Activated CD8-positive, alpha-beta memory T cell treated with anti-CD3 and anti-CD28 coated beads, Interleukin-2, amount 10 ng/mL, durations not matched to agents 7 days and 5 days (primary cell): Measurements from ENCODE around the gene PHOSPHO2. TPM values are rescaled to one million over a fixed set of nuclear protein-coding genes. Genes with fewer than 3 reads are reported as not detected.

Experiments used
- ATAC-seq: fragments of 150-1000 bp; cut with Tn5 transposase; one replicate; pipeline ENCODE4 v1.10.0; 2021; ENCODE audit warnings: moderate library complexity
- CTCF ChIA-PET: fragments of 350-600 bp; sonication (Branson Sonifier 250); formaldehyde crosslinking; loops from one replicate; lab custom pipeline; 2021; ENCODE audit warnings: antibody characterized with exemption; lab: Charles Lee
- DNase-seq: peaks from one replicate; pipeline ENCODE4 v3.0.0-alpha.2; 2020
- H3K27ac Mint-ChIP-seq: one replicate; pipeline ENCODE4 v1.8.0; 2021; ENCODE audit warnings: mild to moderate bottlenecking, mixed read lengths
- H3K27me3 Mint-ChIP-seq: one replicate; pipeline ENCODE4 v1.8.0; 2021; ENCODE audit warnings: mixed read lengths
- H3K36me3 Mint-ChIP-seq: one replicate; pipeline ENCODE4 v1.8.0; 2021; ENCODE audit warnings: mild to moderate bottlenecking, mixed read lengths
- H3K4me1 Mint-ChIP-seq: one replicate; pipeline ENCODE4 v1.8.0; 2021; ENCODE audit warnings: mixed read lengths
- H3K4me3 Mint-ChIP-seq: one replicate; pipeline ENCODE4 v1.8.0; 2021; ENCODE audit warnings: mild to moderate bottlenecking, moderate library complexity, mixed read lengths
- H3K9me3 Mint-ChIP-seq: one replicate; pipeline ENCODE4 v1.8.0; 2022; ENCODE audit warnings: low read depth, mixed read lengths
- total RNA-seq, 2 experiments: library from RNA; stranded (reverse); gene quantifications; one replicate each; pipeline ENCODE4 v1.2.3, GENCODE V29; 2021

PHOSPHO2 gene
- total RNA-seq, 2 experiments from 2014 or later: 4.1 to 5.9 TPM

DNA sequence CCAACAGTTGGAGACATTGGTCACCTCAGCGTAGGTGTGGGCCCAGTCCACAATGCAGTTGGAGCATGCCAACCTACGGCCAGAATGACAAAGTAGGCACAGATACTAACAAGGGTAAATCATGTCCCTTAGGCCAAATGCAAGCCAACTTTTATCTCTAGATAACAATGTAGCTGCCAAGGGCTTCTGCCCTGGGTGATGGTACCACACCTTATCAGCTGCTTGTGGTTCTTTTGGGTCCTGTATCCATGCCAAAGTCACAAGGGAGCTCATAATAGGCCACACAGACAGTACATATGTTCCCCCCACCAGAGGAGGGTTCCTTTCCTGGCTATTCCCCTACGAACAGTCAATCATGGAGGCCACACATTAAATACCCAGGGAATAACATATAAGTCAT is 19.1 kb downstream of the PHOSPHO2 start:
- CTCF ChIA-PET: no interaction called here
- Mint-ChIP-seq H3K9me3 (no peaks in the 10 kb centered on the region), H3K36me3 (peaks cover 2% of the 10 kb centered on the region), H3K27ac (no peak overlapping the region), H3K27me3 (no peaks in the 10 kb centered on the region), H3K4me1 (peaks cover 17% of the 10 kb centered on the region), H3K4me3 (no peak overlapping the region)
- DNase-seq (no peak), ATAC-seq (no peak)

DNA sequence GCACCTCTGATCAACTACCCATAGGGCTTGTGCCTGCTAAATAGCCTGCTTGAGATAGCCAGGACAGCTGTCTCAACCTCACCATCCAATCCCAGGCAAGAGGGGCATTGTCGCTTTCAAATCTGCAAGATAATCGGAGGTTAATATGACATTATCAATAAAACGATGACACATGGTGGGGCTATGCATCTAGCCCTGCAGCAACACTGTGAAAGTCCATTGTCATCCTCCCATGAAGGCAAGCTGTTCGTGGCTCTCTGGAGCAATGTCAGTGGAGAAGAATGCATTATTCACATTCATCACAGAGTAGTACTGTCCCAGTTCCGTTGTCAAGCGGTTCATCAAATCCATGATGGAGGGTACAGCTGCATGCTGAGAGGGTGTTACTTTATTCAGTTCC is 20.4 kb downstream of the PHOSPHO2 start:
- H3K4me3 Mint-ChIP-seq: no peak overlapping the region
- peaks cover 2% of the 10 kb centered on the region for H3K36me3 Mint-ChIP-seq
- CTCF ChIA-PET: interaction anchor here (1.2 kb wide), 1 partner anchor 53 kb away, joined by 3 read pairs; no protein-coding TSS in a partner anchor
- H3K27ac Mint-ChIP-seq: no peak overlapping the region
- H3K4me1 Mint-ChIP-seq: peaks cover 25% of the 10 kb centered on the region
- DNase-seq (no peak), ATAC-seq (no peak)
- H3K9me3 Mint-ChIP-seq: no peaks in the 10 kb centered on the region
- no peaks in the 10 kb centered on the region for H3K27me3 Mint-ChIP-seq

DNA sequence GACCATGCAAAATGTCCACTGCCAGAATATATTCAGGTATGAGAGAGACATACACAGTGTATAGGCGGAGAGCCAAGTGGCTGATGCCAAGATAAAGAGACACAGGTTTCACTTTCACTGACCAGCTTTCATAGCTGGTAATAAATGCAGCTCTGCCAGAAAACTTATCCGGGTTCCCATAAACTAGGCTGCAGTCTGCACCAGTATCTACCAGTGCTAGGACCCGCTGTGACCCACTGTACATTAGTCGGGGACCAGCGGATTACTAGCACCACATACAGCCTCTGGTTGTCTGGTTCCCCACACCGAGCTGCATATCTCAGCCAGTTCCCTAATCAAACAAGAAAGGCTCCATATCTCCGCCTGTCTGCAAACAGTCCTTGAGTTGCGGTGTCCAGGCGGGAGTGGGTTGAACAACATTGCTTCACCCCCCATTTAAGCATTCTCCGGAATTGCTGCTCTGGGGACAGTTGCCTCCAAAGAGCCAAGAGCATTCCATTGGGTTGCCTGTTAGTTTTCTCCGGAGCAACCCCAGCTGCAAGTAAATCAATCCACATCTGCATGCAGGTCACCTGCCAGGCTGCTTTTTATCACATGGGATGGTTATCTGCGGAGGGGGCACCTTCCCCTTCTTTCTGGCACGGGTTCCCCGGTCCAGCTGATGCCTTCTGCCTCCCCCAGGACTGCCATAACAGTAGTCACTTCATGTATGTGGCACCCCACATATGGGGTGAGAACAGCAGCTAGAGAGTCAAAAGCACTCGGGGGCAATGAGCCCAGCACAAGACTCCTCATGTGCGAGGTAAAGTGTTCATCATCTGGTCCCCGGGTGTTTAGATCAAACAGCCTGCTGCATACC is 21.3 kb downstream of the PHOSPHO2 start:
- DNase-seq (no peak), ATAC-seq (no peak)
- CTCF ChIA-PET: interaction anchor here (1.0 to 1.2 kb wide), 2 partner anchors 52 to 64 kb away, joined by 3 read pairs; no protein-coding TSS in a partner anchor
- Mint-ChIP-seq H3K36me3 (peaks cover 2% of the 10 kb centered on the region), H3K4me1 (peaks cover 25% of the 10 kb centered on the region), H3K9me3 (no peaks in the 10 kb centered on the region), H3K4me3 (no peak overlapping the region), H3K27me3 (no peaks in the 10 kb centered on the region), H3K27ac (no peak overlapping the region)

DNA sequence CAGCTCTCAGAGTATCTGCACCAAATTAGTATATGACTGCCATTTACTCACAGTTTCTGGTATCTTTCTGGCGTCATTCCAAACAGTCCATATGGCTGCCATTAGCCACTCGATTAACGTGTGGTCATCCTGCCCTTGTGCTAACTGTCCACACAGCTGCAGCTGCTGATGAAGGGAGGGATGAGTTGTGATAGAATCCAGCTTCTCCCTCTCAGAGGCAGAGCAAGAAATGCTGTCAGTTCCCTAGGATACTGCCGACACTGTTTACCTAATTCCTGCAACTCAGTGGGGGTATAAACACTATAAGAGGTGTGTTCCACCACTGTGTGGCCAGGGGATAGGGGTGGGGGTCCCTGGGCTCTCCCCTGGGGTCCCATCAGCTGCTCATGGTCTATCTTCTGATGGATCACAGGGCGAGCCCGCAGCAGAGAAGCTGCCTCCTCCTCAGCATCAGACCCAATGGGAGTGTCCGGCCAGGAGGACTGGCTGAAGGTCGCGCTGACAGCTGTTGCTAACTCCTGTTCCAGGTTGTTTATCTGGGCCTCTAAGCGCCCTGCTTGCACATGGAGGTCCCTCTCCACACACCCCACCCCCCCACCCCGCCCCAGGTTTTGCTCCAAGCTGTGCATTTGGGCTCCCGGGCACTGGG is 22.1 kb downstream of the PHOSPHO2 start:
- no peak overlapping the region for H3K4me3 Mint-ChIP-seq
- H3K27me3 Mint-ChIP-seq: no peaks in the 10 kb centered on the region
- CTCF ChIA-PET: interaction anchor here (1.0 kb wide), 1 partner anchor 63 kb away, joined by 3 read pairs; no protein-coding TSS in a partner anchor
- peaks cover 26% of the 10 kb centered on the region for H3K4me1 Mint-ChIP-seq
- H3K27ac Mint-ChIP-seq: no peak overlapping the region
- no peak for ATAC-seq
- H3K9me3 Mint-ChIP-seq: no peaks in the 10 kb centered on the region
- H3K36me3 Mint-ChIP-seq: peaks cover 2% of the 10 kb centered on the region
- no peak for DNase-seq

DNA sequence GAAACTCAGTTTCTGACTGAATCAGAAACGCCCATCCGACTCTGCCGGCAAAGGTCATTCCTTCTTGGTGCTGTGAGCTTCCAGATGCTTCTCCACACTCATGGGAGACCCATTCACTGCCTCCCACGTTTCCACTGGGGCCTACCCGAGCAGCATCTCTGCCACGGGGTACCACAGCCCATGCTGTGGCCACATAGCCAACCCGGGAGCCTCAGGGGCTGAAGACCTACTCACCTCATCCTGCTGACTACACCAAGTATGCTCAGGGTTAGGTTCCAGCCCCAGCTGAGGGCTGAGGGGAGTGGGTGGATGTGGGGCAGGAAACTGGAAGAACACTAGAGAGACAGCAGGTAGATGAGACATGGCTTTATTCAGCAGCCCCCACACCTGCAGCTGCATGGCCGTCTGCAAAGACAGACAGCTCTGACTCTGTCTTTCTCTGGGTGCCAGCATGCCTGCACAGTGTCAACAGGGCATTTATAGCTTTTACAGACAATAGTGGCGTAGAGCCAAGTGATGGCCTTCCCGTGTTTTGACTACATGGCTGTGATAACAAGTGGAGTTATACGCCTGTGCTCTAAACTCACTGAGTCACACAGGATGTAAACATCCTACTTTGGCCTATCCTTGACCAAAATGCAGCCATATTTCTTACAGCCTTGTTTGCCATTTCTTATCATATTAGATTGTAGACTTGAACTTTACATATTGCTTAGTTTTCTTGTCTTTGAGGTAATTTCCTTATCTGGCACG is 22.8 kb downstream of the PHOSPHO2 start:
- no peaks in the 10 kb centered on the region for H3K27me3 Mint-ChIP-seq
- H3K4me3 Mint-ChIP-seq: no peak overlapping the region
- no peak for ATAC-seq
- no peak for DNase-seq
- CTCF ChIA-PET: no interaction called here
- no peaks in the 10 kb centered on the region for H3K9me3 Mint-ChIP-seq
- no peaks in the 10 kb centered on the region for H3K36me3 Mint-ChIP-seq
- H3K4me1 Mint-ChIP-seq: peaks cover 23% of the 10 kb centered on the region
- H3K27ac Mint-ChIP-seq: no peak overlapping the region

DNA sequence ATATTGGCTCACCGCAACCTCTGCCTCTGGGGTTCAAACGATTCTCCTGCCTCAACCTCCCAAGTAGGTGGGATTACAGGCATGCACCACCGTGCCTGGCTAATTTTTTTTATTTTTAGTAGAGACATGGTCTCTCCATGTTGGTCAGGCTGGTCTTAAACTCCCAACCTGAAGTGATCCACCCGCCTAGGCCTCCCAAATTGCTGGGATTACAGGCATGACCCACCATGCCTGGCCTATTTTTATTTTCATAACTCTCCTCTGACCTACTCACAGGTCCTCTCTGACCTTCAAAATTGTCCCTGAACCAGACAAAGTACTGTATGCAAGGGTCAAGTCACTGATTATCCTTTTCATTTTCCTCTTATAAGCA is 23.4 kb downstream of the PHOSPHO2 start:
- H3K27ac Mint-ChIP-seq: peak overlapping the region; percentile 12
- H3K36me3 Mint-ChIP-seq: no peaks in the 10 kb centered on the region
- no peak overlapping the region for H3K4me3 Mint-ChIP-seq
- no peaks in the 10 kb centered on the region for H3K27me3 Mint-ChIP-seq
- DNase-seq: no peak
- CTCF ChIA-PET: no interaction called here
- ATAC-seq: no peak
- no peaks in the 10 kb centered on the region for H3K9me3 Mint-ChIP-seq
- peaks cover 23% of the 10 kb centered on the region for H3K4me1 Mint-ChIP-seq

DNA sequence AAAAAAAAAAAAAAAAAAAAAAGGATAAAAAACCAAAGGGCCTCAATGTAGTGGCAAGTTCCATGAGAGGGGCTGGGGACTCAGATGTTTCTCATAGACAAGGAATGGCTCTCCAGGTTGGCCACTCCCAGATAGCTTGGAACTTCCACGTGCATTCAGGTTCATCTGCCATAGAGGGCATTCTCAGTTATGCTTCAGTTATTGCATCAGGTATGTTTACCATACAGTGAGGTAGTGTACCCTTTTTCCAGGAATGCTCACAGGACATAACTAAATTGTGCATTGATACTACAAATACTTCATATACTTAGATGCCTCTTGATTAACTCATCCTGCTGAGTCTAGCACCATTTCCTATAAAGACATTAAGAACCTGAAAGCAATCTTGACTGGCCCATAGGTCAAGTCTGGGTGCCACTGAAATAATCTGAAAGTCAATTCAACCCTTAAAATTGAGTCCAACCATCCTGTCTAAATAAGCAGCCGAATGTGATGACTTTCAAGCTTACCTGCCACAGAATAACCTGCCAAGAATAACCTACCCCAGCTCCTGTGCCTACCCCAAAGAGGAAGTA is 24.7 kb downstream of the PHOSPHO2 start:
- ATAC-seq (peak; percentile 66), DNase-seq (no peak)
- no peaks in the 10 kb centered on the region for H3K36me3 Mint-ChIP-seq
- peak overlapping the region; percentile 35 for H3K27ac Mint-ChIP-seq
- no peaks in the 10 kb centered on the region for H3K9me3 Mint-ChIP-seq
- no peaks in the 10 kb centered on the region for H3K27me3 Mint-ChIP-seq
- CTCF ChIA-PET: interaction anchor here (1.1 kb wide), 1 partner anchor 14 kb away, joined by 4 read pairs; no protein-coding TSS in a partner anchor
- H3K4me1 Mint-ChIP-seq: peaks cover 23% of the 10 kb centered on the region
- no peak overlapping the region for H3K4me3 Mint-ChIP-seq

DNA sequence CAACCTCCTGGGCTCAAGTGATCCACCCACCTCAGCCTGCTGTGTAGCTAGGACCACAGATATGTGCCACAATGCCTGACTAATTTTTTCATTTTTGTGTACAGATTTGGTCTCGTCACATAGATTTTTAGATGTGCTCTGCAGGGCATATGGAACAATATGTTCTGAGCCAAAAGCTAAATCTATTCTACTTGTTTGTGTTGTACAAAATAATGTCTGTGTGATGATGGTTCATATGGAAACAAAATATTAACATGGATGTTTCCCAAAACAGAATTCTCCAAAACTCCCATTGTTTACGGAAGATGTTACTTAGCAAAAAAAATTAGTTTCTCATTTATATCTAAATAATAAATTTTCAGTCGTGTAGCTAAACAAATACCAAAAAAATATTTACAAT is 26.7 kb downstream of the PHOSPHO2 start:
- Mint-ChIP-seq H3K4me3 (no peak overlapping the region), H3K4me1 (peaks cover 16% of the 10 kb centered on the region), H3K36me3 (no peaks in the 10 kb centered on the region), H3K27me3 (no peaks in the 10 kb centered on the region), H3K27ac (no peak overlapping the region), H3K9me3 (no peaks in the 10 kb centered on the region)
- DNase-seq (no peak), ATAC-seq (no peak)
- CTCF ChIA-PET: no interaction called here

DNA sequence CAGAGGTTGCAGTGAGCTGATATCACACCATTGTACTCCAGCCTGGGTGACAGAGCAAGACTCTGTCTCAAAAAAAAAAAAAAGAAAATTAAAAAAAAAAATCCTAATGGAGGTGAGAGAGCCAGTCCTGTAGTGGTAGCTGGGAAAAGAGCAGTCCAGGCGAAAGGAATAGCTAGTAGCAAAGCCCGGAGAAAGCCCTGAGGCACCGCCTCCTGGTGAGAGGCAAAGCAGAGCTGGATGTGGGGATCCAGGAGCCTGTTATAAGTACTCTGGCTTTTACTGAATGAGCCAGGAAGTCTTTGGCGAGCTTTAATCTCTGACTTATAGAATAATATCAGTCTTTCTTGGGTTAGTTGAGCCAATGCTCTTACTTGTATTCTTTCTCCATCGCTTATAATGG is 32.8 kb downstream of the PHOSPHO2 start:
- no peak overlapping the region for H3K4me3 Mint-ChIP-seq
- peaks cover under 1% of the 10 kb centered on the region for H3K4me1 Mint-ChIP-seq
- H3K27me3 Mint-ChIP-seq: peaks cover 1% of the 10 kb centered on the region
- CTCF ChIA-PET: no interaction called here
- H3K36me3 Mint-ChIP-seq: no peaks in the 10 kb centered on the region
- no peak for DNase-seq
- H3K27ac Mint-ChIP-seq: no peak overlapping the region
- H3K9me3 Mint-ChIP-seq: no peaks in the 10 kb centered on the region
- ATAC-seq: no peak

DNA sequence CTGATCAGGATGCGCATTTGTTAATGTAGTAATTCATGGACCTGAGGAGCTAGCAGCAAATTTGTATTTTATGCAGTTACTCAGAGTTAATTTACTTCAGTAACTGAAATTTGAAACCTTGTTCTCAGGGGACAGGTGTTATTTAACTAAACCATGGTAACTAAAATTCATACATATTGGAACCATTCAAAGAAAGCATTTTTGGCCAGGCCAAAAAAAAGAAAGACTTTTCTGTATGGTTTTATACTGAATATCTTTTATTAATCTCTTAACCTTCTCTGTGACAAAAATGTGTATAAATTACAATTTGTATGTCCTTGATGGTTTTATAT is 35.0 kb downstream of the PHOSPHO2 start:
- CTCF ChIA-PET: no interaction called here
- Mint-ChIP-seq H3K27me3 (peaks cover 12% of the 10 kb centered on the region), H3K4me3 (no peak overlapping the region), H3K4me1 (peaks cover 13% of the 10 kb centered on the region), H3K27ac (no peak overlapping the region), H3K36me3 (no peaks in the 10 kb centered on the region), H3K9me3 (no peaks in the 10 kb centered on the region)
- no peak for DNase-seq
- ATAC-seq: no peak

DNA sequence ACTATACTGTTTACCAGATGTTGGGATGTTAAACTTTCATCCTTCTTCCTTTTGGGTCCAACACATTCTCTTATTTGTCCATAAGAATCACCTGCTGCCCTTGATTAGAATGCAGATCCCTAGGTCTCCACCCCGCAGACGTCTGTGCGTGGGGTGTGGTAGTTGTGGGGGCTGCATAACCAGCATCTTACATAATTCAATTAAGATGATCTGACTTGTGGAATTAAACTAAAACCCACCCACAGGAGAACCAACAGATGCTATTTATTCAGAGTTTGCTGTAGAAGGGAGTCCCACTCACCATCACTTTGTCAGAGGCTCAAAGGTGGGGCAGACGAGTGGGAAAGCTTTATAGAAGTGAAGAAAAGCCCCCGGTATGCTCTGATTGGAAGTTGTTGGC is 37.8 kb downstream of the PHOSPHO2 start:
- H3K27ac Mint-ChIP-seq: no peak overlapping the region
- CTCF ChIA-PET: interaction anchor here (1.0 kb wide), 1 partner anchor 13 kb away, joined by 4 read pairs; no protein-coding TSS in a partner anchor
- ATAC-seq (no peak), DNase-seq (no peak)
- no peaks in the 10 kb centered on the region for H3K9me3 Mint-ChIP-seq
- H3K4me3 Mint-ChIP-seq: no peak overlapping the region
- H3K4me1 Mint-ChIP-seq: peaks cover 29% of the 10 kb centered on the region
- peaks cover 12% of the 10 kb centered on the region for H3K27me3 Mint-ChIP-seq
- peaks cover 2% of the 10 kb centered on the region for H3K36me3 Mint-ChIP-seq

DNA sequence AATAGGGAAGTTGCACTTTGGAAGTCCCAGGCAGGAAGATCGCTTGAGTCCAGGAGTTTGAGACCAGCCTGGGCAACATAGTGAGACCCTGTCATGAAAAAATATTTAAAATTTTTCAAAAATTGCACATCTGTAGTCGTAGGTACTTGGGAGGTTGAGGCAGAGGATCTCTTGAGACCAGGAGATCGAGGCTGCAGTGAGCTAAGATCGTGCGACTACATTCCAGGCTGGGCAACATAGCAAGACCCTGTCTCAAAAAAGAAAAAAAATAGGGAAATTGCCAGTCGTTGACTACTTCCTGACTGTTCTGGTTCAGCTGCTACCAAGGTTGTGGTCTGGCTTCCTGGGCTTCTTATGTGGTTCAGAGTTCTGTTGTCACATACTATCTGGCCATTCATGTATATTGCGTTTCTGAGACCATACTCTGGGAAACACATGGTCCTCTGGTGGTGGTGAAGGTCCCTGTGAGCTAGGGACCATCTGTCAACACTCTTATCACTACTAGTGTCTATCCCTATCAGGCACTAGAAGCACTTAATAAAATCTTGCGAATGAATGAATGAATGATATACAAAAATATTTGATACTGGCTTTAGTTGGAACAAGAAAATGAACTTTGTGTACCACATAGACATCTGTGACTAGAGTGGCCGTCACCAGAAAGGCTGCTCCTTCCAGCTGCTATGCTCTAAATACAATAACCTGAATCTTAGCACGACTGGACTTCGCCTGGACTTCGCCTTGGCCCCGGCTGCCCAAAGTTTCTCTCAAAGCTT is 38.5 kb downstream of the PHOSPHO2 start:
- no peaks in the 10 kb centered on the region for H3K9me3 Mint-ChIP-seq
- H3K4me1 Mint-ChIP-seq: peaks cover 32% of the 10 kb centered on the region
- H3K27me3 Mint-ChIP-seq: peaks cover 12% of the 10 kb centered on the region
- DNase-seq (no peak), ATAC-seq (peak; percentile 3)
- H3K4me3 Mint-ChIP-seq: peak overlapping the region; percentile 81
- H3K36me3 Mint-ChIP-seq: peaks cover 3% of the 10 kb centered on the region
- H3K27ac Mint-ChIP-seq: no peak overlapping the region
- CTCF ChIA-PET: interaction anchor here (1.0 kb wide), 2 partner anchors 13 to 205 kb away, joined by 3 to 4 read pairs; no protein-coding TSS in a partner anchor
